Measurements from ENCODE around the gene CD81.

DNA sequence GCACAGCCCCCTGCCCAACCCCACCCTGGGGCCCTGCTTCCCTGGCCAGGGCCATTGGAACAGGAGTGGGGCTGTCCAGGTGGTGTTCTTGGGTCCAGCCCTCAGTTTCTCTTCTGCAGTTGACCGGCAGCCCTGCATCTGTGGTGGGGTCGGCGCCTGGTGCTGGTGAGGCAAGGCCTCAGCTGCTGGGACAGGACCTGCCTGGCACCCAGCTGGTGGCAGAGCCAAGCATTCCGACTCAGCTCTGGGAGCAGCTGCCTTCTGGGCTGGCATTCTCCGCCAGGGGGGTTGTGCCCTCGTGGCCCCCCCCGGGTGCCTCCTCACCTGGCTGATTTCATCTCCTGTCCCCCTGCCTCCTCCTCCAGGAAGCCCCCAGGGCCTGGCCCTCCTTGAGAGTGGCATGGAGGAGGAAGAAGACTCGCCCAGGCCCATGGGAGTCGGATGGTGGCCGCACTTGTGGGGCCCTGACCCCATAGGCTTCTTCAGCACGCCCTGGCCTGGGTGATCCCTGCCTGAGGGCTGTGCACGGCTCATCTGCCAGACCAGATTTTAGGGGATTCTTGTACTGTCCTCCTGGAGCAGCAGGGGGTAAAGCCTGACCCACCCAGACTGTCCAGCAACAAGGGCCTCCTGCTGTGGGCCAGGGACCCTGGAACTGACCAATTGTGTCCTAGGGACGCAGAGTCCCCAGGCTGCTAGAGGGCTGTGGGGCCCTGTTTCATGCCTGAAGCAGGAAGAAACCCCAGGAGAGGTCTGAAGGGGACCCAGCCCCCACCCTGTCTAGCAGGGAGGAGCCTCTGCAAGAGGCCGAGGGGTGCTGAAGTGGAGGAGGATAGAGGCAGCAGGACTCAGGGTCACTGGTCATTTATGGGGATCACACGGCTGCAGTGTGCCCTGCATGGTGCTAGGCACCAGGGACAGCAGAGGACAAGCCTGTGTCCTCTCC lies 11.6 kb downstream of the CD81 start:
- TF ChIP-seq, protein P1, sequence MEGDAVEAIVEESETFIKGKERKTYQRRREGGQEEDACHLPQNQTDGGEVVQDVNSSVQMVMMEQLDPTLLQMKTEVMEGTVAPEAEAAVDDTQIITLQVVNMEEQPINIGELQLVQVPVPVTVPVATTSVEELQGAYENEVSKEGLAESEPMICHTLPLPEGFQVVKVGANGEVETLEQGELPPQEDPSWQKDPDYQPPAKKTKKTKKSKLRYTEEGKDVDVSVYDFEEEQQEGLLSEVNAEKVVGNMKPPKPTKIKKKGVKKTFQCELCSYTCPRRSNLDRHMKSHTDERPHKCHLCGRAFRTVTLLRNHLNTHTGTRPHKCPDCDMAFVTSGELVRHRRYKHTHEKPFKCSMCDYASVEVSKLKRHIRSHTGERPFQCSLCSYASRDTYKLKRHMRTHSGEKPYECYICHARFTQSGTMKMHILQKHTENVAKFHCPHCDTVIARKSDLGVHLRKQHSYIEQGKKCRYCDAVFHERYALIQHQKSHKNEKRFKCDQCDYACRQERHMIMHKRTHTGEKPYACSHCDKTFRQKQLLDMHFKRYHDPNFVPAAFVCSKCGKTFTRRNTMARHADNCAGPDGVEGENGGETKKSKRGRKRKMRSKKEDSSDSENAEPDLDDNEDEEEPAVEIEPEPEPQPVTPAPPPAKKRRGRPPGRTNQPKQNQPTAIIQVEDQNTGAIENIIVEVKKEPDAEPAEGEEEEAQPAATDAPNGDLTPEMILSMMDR (IDR thresholded peaks at IDR 0.05 in 4 of 5, conservative IDR thresholded peaks at IDR 0.05 in 1 of 5): no peak
- TF ChIP-seq POLR2A (IDR thresholded peaks at IDR 0.05): no peak

Measured in gastrocnemius medialis (tissue), 4 donors.